Vagina (tissue), 2 donors: Measurements from ENCODE around the gene NUSAP1. TPM values are rescaled to one million over a fixed set of nuclear protein-coding genes. Genes with fewer than 3 reads are reported as not detected.

ENCODE experiments used
- DNase-seq, 2 donors: peaks; one replicate each; pipeline ENCODE4 v3.0.0-alpha.2; 2017; ENCODE audit errors: extremely low spot score in 2 of 2
- H3K27ac ChIP-seq: fragments of 200-600 bp; sonication (generic); one replicate; pipeline ENCODE4 v1.5.1; 2019
- H3K27me3 ChIP-seq: fragments of 200-600 bp; sonication (generic); one replicate; pipeline ENCODE4 v1.5.1; 2019
- H3K36me3 ChIP-seq, 2 donors: fragments of 200-600 bp; sonication (generic); one replicate each; pipeline ENCODE4 v1.5.1; 2017 to 2019
- H3K4me1 ChIP-seq: fragments of 200-600 bp; sonication (generic); one replicate; pipeline ENCODE4 v1.5.1; 2019
- H3K4me3 ChIP-seq, 2 donors: fragments of 200-600 bp; sonication (generic); 1 replicate in 1 of 2; 2 replicates in 1 of 2; pipeline ENCODE4 v1.5.1; 2016 to 2019
- H3K9me3 ChIP-seq: fragments of 200-600 bp; sonication (generic); one replicate; pipeline ENCODE4 v1.5.1; 2019
- CTCF ChIP-seq, 3 experiments: fragments of 450-650 bp in 2 of 3; fragments of 200-600 bp in 1 of 3; sonication (generic) in 1 of 3; IDR thresholded peaks; one replicate each; pipeline ENCODE4 v1.5.1; 2017 to 2019; ENCODE audit warnings: antibody characterized with exemption in 3 of 3, mild to moderate bottlenecking in 2 of 3, moderate library complexity in 2 of 3
- POLR2A ChIP-seq, 2 donors: fragments of 450-650 bp; IDR thresholded peaks; one replicate each; pipeline ENCODE4 v1.6.1; 2017; ENCODE audit warnings: antibody characterized with exemption in 2 of 2, mild to moderate bottlenecking in 2 of 2, moderate library complexity in 2 of 2
- POLR2AphosphoS5 ChIP-seq, 2 donors: sonication (generic); formaldehyde crosslinking; IDR thresholded peaks; one replicate each; pipeline ENCODE4 v1.9.0; 2017; ENCODE audit warnings: antibody characterized with exemption in 2 of 2, mild to moderate bottlenecking in 2 of 2, low read depth in 1 of 2; ENCODE audit not compliant: insufficient read depth in 1 of 2
- intact Hi-C: fragments of 100-400 bp; cut with DNase I; formaldehyde crosslinking; loops from one replicate; pipeline ENCODE4 v1.15.1; 2023
- total RNA-seq: library from RNA; depleted of rRNA; stranded (reverse); fragments of >200 nt; gene quantifications from one replicate; pipeline ENCODE4 v1.2.3, GENCODE V29; 2016

The NUSAP1 gene
- total RNA-seq, 1 donor from 2014 or later = 16.9 TPM

- no peak for TF ChIP-seq POLR2A (IDR thresholded peaks at IDR 0.05)
- no peak for TF ChIP-seq POLR2AphosphoS5 (IDR thresholded peaks at IDR 0.05; ENCODE audit: insufficient read depth in 1 of 2, low read depth in 1 of 2)
- TF ChIP-seq CTCF (IDR thresholded peaks at IDR 0.05) = no peak
- H3K36me3 ChIP-seq = no peaks in the 10 kb centered on the region
- H3K9me3 ChIP-seq = no peaks in the 10 kb centered on the region
- H3K27me3 ChIP-seq = no peaks in the 10 kb centered on the region
- H3K4me1 ChIP-seq = no peaks in the 10 kb centered on the region
- no peak for DNase-seq
- intact Hi-C loops = no loop called here
- H3K4me3 ChIP-seq = no peak overlapping the region
- H3K27ac ChIP-seq = no peak overlapping the region
Observed at GRCh38 chr15:41341519-41341918, 8.8 kb downstream of the NUSAP1 start.

- no peak for DNase-seq
Observed at GRCh38 chr15:41347236-41347635, 14.6 kb downstream of the NUSAP1 start.

GRCh38 chr15:41350057-41350717, 17.5 kb downstream of the NUSAP1 start:
- Histone ChIP-seq H3K27me3 (no peaks in the 10 kb centered on the region), H3K36me3 (no peaks in the 10 kb centered on the region), H3K9me3 (no peaks in the 10 kb centered on the region), H3K4me3 (no peak overlapping the region), H3K27ac (no peak overlapping the region), H3K4me1 (no peaks in the 10 kb centered on the region)
- intact Hi-C loops = no loop called here
- TF ChIP-seq POLR2A (IDR thresholded peaks at IDR 0.05) (no peak), POLR2AphosphoS5 (IDR thresholded peaks at IDR 0.05; ENCODE audit: insufficient read depth in 1 of 2, low read depth in 1 of 2) (no peak), CTCF (IDR thresholded peaks at IDR 0.05) (no peak)
- DNase-seq = no peak

More at GRCh38 chr15:41347236-41347635, 14.6 kb downstream of the NUSAP1 start:
- TF ChIP-seq POLR2A (IDR thresholded peaks at IDR 0.05) (no peak), POLR2AphosphoS5 (IDR thresholded peaks at IDR 0.05; ENCODE audit: insufficient read depth in 1 of 2, low read depth in 1 of 2) (no peak), CTCF (IDR thresholded peaks at IDR 0.05) (no peak)
- Histone ChIP-seq H3K27me3 (no peaks in the 10 kb centered on the region), H3K27ac (no peak overlapping the region), H3K36me3 (no peaks in the 10 kb centered on the region), H3K9me3 (no peaks in the 10 kb centered on the region), H3K4me3 (no peak overlapping the region), H3K4me1 (no peaks in the 10 kb centered on the region)
- intact Hi-C loops = no loop called here

- no peak for DNase-seq
- intact Hi-C loops = no loop called here
- Histone ChIP-seq H3K27me3 (no peaks in the 10 kb centered on the region), H3K9me3 (no peaks in the 10 kb centered on the region), H3K4me1 (no peaks in the 10 kb centered on the region), H3K36me3 (no peaks in the 10 kb centered on the region), H3K27ac (no peak overlapping the region), H3K4me3 (no peak overlapping the region)
- TF ChIP-seq POLR2AphosphoS5 (IDR thresholded peaks at IDR 0.05; ENCODE audit: insufficient read depth in 1 of 2, low read depth in 1 of 2) (no peak), POLR2A (IDR thresholded peaks at IDR 0.05) (no peak)
Observed at GRCh38 chr15:41354371-41354770, 21.7 kb downstream of the NUSAP1 start.

GRCh38 chr15:41367418-41367817, 34.7 kb downstream of the NUSAP1 start:
- H3K9me3 ChIP-seq = no peaks in the 10 kb centered on the region
- H3K27me3 ChIP-seq = no peaks in the 10 kb centered on the region
- H3K4me1 ChIP-seq = no peaks in the 10 kb centered on the region
- no peak for TF ChIP-seq POLR2AphosphoS5 (IDR thresholded peaks at IDR 0.05; ENCODE audit: insufficient read depth in 1 of 2, low read depth in 1 of 2)
- TF ChIP-seq CTCF (IDR thresholded peaks at IDR 0.05) = no peak
- TF ChIP-seq POLR2A (IDR thresholded peaks at IDR 0.05) = no peak
- no peaks in the 10 kb centered on the region for H3K36me3 ChIP-seq
- H3K27ac ChIP-seq = no peak overlapping the region
- intact Hi-C loops = no loop called here
- DNase-seq = no peak
- no peak overlapping the region for H3K4me3 ChIP-seq
